Stimulated activated CD4-positive, alpha-beta T cell treated with anti-CD3 and anti-CD28 coated beads, TNF-alpha, amount 100 ng/mL, for 48 hours (primary cell): ENCODE data around the gene PPP4R1.
A peak's percentile ranks its signal among the peaks of the same experiment; 100 is the strongest.
"Not testable (repeated sequence)": the region's sequence is repeated elsewhere in the genome, so short reads cannot be mapped to it uniquely, and the experiment has no call there.

Experiments
- DNase-seq, 3 donors: peaks; one replicate each; pipeline ENCODE4 v3.0.0-alpha.2; 2020; ENCODE audit warnings: low read depth in 3 of 3

Gene PPP4R1

GRCh38 chr18:9630444-9630843, 16.1 kb upstream of the PPP4R1 start:
- no peak for DNase-seq

DNA sequence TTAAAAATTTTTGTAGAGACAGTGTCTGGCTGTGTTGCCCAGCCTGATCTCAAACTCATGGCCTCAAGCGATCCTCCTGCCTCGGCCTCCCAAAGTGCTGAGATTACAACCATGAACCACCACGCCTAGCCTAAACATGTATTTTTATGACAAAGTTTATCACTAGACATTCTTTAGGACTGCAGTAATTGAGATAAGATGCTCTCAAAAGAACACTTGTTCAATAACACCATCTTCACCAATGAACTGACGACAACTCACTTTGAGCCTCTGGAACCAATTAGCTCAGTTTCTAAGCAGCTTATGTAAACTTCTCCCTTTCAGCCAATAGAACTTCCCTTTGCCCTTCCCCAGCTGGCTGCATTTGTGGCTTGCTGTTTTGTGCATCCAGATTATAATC, 15.3 kb upstream of the PPP4R1 start:
- DNase-seq, result no peak

GRCh38 chr18:9628984-9629383, 14.6 kb upstream of the PPP4R1 start:
- DNase-seq, result no peak

DNA sequence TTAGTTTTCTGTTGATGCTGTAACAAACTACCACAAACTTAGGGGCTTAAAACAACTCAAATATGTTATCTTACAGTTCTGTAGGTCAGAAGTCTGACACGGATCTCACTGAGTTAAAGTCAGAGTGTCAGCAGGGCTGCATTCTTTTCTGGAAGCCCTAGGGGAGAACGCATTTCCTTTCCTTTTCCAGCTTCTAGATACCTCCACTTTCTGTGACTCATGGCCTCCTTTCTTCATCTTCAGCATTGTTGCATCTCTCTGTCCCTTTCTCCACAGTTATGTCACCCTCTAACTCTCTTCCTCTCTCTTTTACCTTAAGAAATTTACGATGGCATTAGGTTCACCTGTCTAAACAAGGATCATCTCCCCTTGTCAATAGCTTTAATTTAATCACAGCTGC, 13.3 kb upstream of the PPP4R1 start:
- no peak for DNase-seq

GRCh38 chr18:9619990-9620389, 5.6 kb upstream of the PPP4R1 start:
- DNase-seq, result no peak

GRCh38 chr18:9619545-9619944, 5.2 kb upstream of the PPP4R1 start:
- DNase-seq, result no peak

- no peak for DNase-seq
Measured at GRCh38 chr18:9619056-9619455, 4.7 kb upstream of the PPP4R1 start.

DNA sequence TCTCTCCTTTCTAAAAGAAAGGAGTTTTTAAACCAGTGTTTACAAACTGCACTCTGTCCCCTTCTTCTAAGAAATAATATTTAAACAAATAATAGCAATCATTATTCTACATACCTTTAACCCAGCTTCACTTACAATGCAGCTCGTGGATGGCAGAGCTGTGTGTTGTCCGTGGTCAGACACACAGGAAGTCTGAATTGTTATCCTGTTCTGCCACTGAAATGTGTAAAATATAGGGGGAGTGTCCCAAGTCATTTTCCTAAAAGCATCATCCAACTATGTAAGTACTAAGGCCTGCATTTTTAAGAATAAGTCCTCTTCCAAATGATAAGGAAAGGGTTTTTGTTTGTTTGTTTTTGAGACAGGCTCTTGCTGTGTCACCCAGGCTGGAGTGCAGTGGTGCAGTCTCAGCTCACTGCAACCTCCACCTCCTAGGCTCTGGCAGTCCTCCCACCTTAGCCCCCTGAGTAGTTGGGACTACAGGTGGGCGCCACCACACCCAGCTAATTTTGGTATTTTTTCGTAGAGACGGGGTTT, 2.7 kb upstream of the PPP4R1 start:
- DNase-seq, result no peak

- no peak for DNase-seq
Measured at GRCh38 chr18:9616049-9616448, 1.7 kb upstream of the PPP4R1 start.

GRCh38 chr18:9615280-9615797, 980 bp upstream of the PPP4R1 start:
- DNase-seq, result no peak

GRCh38 chr18:9613550-9614400, 584 bp downstream of the PPP4R1 start:
- DNase-seq, result peak in 2 of 3 donors; percentile 7 to 26

- DNase-seq, result no peak
Measured at GRCh38 chr18:9612977-9613376, 1.4 kb downstream of the PPP4R1 start.

GRCh38 chr18:9612215-9612830, 2.0 kb downstream of the PPP4R1 start:
- DNase-seq, result no peak

- no peak for DNase-seq
Measured at GRCh38 chr18:9609190-9609589, 5.2 kb downstream of the PPP4R1 start.

DNA sequence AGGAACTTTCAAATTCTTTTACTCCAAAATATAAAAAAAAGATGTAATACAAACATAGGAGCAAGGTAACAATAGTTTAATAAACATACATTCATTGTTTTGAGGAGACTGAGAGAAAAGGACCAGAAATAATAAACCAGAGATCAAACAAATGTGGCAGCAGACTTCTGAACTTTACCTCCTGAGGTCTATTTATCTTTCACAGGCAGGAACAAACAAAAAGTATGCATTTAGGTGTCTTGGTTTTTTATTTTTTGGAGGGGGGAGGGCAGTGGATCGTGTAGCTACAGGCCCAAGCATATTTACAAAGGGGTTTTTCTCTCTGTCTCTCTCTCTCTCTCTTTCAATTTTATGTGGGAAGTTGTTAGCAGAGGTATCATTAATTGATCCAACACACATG, 5.6 kb downstream of the PPP4R1 start:
- no peak for DNase-seq

DNA sequence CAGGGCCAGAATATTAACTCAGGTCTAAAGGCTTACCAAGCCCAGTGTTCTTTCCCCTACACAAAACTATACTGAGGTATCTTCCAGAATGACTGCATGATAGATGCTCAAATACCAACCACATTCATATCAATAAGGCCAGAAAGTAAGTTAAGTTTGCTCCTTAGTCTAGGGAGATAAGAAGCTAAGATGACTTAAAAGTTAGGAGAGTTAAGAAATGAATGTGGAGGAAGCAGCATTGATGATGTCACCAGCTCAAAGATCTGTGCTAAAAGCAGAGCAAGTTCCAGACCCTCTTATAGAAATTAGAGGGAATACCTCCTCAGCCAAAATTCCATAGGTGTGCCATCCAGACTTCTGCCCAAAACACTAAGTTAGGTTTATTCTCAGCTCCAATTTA, 6.1 kb downstream of the PPP4R1 start:
- DNase-seq, result no peak

DNA sequence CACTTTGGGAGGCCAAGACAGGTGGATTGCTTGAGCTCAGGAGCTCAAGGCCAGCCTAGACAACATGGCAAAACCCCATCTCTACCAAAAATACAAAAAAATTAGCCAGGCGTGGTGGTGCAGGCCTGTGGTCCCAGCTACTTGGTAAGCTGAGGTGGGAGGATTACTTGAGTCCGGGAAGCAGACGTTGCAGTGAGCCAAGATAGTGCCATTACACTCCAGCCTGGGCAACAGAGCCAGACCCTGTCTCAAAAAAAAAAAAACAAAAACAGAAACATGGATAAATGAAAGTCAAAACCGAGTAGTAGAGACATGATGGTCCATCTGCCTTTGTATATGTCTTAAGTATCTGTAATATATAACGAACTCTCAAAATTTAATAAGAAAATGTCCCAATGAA, 7.2 kb downstream of the PPP4R1 start:
- DNase-seq, result not testable (repeated sequence)

- no peak for DNase-seq
Measured at GRCh38 chr18:9606039-9606438, 8.3 kb downstream of the PPP4R1 start.

DNA sequence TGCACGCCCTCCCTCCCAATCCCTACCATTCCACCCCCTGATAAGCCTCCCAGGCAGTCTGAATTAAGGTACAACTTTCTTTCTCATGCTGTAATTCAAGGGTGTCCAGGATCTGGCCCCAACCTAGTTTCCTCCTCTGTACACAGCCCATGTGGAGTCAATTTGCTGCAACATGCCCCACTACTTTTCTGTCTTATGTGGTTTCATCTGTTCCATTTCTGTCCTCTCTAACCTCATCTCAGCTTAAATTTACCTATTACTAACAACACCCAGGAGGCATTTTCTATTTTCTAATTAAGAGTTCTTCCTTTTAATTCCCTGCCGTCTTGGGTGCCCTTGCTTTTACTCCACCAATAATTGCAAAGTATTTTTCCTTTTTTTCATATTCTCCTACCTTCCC, 10.0 kb downstream of the PPP4R1 start:
- DNase-seq, result no peak

- DNase-seq, result no peak
Measured at GRCh38 chr18:9599328-9599727, 15.0 kb downstream of the PPP4R1 start.

- no peak for DNase-seq
Measured at GRCh38 chr18:9597609-9598008, 16.8 kb downstream of the PPP4R1 start.

DNA sequence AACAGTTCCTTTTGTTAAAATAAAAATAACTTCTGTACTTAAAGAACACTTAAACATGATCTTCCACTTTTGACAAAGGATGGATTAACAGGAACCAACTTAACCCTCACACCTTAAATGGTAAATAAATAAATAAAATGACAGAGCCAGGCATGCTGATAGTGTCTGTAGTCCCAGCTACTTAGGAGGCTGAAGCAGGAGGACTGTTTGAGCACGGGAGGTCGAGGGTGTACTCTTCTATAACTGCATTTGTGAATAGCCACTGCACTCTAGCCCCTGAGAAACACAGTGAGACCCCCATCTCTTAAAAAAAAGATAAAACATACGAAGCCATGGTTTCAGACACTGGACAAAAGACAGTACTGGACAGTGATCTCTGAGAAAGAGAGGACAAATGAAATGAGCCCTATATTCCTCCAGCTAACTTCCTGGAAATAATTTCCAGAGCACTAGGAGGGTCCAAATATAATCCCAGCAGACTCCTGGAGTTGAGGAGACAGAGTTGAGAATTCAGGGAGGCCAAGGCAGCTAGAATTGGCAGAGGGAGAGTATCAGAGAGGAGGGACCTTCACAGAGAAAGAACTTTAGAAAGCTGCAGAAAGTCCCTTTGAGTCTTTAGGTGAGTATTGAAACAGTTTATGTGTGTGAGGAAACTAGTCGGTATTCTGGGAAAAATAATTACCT, 17.4 kb downstream of the PPP4R1 start:
- DNase-seq, result no peak
